Measurements from ENCODE around the gene KCNMA1. TPM values are rescaled to one million over a fixed set of nuclear protein-coding genes. Genes with fewer than 3 reads are reported as not detected.
"Not testable (repeated sequence)": the region's sequence is repeated elsewhere in the genome, so short reads cannot be mapped to it uniquely, and the experiment has no call there.

Gene KCNMA1
- total and polyA plus RNA-seq, 9 of the 15 experiments (the other 6 are each of a cell fraction or from before 2014, with no cell fraction given) = 0.01 to 0.95 (median 0.15) TPM; not detected in 4

GRCh38 chr10:77590344-77591237 lies 47.0 kb downstream of the KCNMA1 start (continued):
- no peak for TF ChIP-seq SLC30A9 (CRISPR knock-in tag; IDR thresholded peaks at IDR 0.05)
- no peak for TF ChIP-seq CREB3 (tag; conservative IDR thresholded peaks at IDR 0.05; ENCODE audit: low read depth)
- TF ChIP-seq E2F1 (CRISPR knock-in tag; IDR thresholded peaks at IDR 0.05) = no peak

GRCh38 chr10:77589703-77590102 lies 47.9 kb downstream of the KCNMA1 start:
- H3K4me1 ChIP-seq (replicated peaks in 1 of 2; ENCODE audit: control insufficient read depth in 2 of 2, insufficient read depth in 2 of 2, low read length in 2 of 2); FAIRE-seq; H3K36me3 ChIP-seq (ENCODE audit: control insufficient read depth, insufficient read depth, low read length); H3K9me1 ChIP-seq (ENCODE audit: control insufficient read depth, insufficient read depth, low read length); CTCF ChIA-PET (ENCODE audit: low intra/inter-chr PET ratio); intact Hi-C loops (cut with micrococcal nuclease); H4K20me1 ChIP-seq (replicated peaks; ENCODE audit: control insufficient read depth, insufficient read depth, low read length); H3K9me3 ChIP-seq (replicated peaks; ENCODE audit: control insufficient read depth, insufficient read depth, low read depth, low read length); in situ Hi-C loops (cut with MboI); ATAC-seq; H3K4me3 ChIP-seq; H3K9ac ChIP-seq (ENCODE audit: insufficient read depth in 1 of 2, low read depth in 2 of 2, low read length in 2 of 2); H3K79me2 ChIP-seq (ENCODE audit: control insufficient read depth, insufficient read depth, low read length); H3K27ac ChIP-seq (ENCODE audit: extremely low read depth, low read depth, low read length); BruUV-seq (replicated peaks): not testable (repeated sequence)
- Histone ChIP-seq H3K27me3 (ENCODE audit: control insufficient read depth in 2 of 2, insufficient read depth in 2 of 2, low read length in 2 of 2) (peaks cover 4 to 16% of the 10 kb centered on the region in 2 experiments; a peak in 2 of 5 replicates), H3K4me2 (ENCODE audit: insufficient read depth, low read length) (peak overlapping the region; percentile 27), H2AFZ (ENCODE audit: low read depth, low read length) (peak overlapping the region; percentile 64)
- POLR2A ChIA-PET = interaction anchor here (0.6 to 1.4 kb wide), 4 partner anchors 10 to 303 kb away, joined by 3 read pairs; no protein-coding TSS in a partner anchor
- WGBS (ENCODE audit: insufficient coverage, low coverage, missing lambda C conversion rate) = 14% methylated on average over 7 of the region's 8 CpGs
- DNase-seq (ENCODE audit: extremely low read depth in 1 of 4, low spot score in 3 of 4) = peak in 1 of 4 experiments; percentile 22
- TF ChIP-seq MGA (IDR thresholded peaks at IDR 0.05) = 0 out of 2 replicates have a peak, but pooled peaks have one; percentile 3
